HG03103 (cell line): ENCODE results near the gene CLDN15.
"Not testable (repeated sequence)": the region's sequence is repeated elsewhere in the genome, so short reads cannot be mapped to it uniquely, and the experiment has no call there.

Experiments used
- ATAC-seq: cut with Tn5 transposase; IDR thresholded peaks from one replicate; pipeline ENCODE4 v1.9.1; 2021; ENCODE audit warnings: low read depth; ENCODE audit not compliant: unreplicated experiment

CLDN15 gene

DNA sequence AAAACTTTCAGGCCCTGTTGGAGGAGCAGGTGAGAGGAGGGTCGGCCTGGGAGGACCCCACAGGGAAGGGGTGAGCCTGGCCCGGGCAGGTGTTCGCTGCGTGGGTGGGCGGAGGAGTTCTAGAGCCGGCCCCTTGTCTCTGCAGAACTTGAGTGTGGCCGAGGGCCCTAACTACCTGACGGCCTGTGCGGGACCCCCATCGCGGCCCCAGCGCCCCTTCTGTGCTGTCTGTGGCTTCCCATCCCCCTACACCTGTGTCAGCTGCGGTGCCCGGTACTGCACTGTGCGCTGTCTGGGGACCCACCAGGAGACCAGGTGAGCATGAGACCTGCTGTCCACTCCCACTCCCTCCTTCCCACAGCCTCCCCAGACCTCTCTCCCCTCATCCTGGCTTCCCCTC lies 14.1 kb downstream of the CLDN15 start:
- ATAC-seq = no peak

GRCh38 chr7:101222275-101222830 lies 15.2 kb downstream of the CLDN15 start:
- no peak for ATAC-seq

GRCh38 chr7:101220295-101220694 lies 17.3 kb downstream of the CLDN15 start:
- ATAC-seq = no peak

DNA sequence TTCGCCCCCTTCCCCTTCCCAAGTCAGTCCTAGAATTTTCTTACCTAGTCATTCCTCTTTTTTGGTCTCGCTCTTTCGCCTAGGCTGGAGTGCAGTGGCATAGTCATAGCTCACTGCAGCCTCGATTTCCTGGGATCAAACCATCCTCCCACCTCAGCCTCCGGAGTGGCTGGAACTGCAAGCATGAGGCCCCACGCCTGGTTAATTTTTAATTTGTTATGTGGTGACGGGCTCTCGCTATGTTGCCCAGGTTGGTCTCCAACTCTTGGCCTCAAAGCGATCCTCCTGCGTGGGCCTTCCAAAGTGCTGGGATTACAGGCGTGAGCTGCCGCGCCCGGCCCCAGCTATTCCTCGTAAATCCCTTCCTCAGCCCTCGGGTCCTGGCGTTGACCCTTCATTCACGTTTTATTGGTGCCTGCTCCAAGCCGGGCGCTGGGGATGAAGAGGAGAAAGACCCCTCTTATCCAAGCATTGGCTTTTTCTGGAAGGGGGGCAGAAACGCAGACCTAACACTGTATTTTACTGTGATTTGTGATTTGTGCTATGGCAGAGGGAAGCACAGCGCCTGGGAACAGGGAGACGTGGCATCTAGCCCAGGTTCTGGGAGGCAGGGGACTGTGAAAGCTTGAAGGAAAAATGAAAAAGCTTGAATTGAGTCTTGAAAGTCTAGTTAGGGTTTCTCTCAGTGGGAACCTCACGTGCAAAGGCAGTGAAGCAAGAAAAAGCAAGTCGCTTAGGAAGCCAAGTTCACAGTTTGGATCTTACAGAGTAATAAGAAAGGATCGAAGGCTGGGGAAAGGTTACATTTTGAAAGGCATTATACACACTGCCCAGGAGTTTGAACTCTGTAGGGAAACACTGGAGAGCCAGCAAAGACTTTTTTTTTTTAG lies 19.1 kb downstream of the CLDN15 start:
- no peak for ATAC-seq

DNA sequence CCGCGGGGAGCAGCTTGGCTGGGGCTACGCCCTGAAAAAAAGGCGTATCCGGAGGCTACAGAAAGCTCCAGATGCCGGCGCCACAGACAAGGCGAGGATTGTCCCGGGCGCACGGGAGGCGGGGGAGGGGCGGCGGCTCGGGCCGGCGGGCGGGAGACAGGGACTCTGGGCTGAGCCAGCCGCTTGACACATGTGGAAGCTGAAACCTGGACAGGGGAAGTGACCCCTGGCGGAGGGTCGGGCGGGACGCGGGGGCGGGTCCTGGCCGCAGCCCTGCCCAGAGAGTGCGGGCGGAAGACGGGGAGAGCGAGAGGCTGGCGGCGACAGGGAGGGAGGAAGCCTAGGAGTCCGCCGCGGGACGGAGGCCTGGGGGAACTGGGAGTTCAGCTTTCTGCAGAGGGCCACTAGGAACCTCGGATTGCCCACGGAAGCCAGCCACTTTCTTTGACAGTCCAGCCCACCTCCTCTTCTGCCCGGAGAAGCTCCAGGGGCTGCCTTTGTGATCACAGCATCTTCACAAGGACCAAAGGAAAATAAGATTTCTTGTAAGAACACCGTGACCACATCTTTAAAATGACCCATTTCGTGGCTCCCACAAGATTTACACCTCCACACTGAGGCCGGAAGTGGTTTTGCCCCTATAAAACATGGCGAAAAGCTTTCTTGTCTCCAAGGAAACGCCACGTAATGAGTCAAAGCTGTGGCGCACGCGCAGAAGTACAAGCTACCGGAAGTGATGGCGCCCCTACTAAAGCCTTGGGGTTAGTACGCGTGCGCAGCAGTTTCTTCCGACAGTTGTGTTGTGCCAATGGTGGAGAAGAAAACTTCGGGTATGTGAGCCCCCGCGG lies 20.0 kb downstream of the CLDN15 start, which contains the start of the genes PLOD3 and ZNHIT1:
TSS of gene PLOD3 (minus strand) at position 194 of the 848 bp plus-strand sequence. CDS start 307 bp downstream, outside the sequence.
TSS of gene ZNHIT1 (plus strand) at position 778 of the 848 bp plus-strand sequence. CDS start at position 809, 31 bp downstream.
- ATAC-seq = peak; percentile 62

GRCh38 chr7:101216860-101217387 lies 20.7 kb downstream of the CLDN15 start:
- peak; percentile 7 for ATAC-seq

- no peak for ATAC-seq
Observed at GRCh38 chr7:101216001-101216859, 21.4 kb downstream of the CLDN15 start.

- ATAC-seq = no peak
Observed at GRCh38 chr7:101212014-101212413, 25.6 kb downstream of the CLDN15 start.

DNA sequence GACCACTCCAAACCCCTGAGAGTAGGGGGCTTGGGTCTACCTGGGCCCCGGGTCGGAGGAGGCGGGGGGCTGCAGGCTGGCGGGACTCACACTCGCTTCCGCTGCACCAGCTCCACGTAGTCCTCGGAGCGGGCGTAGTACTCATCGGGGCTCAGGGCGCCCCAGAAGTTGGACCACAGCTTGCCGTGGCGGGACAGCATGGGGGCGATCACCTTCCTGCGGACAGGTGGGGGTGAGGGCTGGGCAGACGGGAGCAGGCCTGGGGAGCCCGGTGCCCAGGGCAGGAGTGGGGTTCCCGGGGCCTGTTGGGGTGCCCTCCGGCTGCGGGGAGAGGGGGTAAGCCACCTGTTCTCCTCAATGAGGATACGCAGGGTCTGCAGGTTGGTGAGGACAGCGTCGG lies 26.1 kb downstream of the CLDN15 start:
- no peak for ATAC-seq

GRCh38 chr7:101210143-101210542 lies 27.5 kb downstream of the CLDN15 start:
- ATAC-seq = no peak

DNA sequence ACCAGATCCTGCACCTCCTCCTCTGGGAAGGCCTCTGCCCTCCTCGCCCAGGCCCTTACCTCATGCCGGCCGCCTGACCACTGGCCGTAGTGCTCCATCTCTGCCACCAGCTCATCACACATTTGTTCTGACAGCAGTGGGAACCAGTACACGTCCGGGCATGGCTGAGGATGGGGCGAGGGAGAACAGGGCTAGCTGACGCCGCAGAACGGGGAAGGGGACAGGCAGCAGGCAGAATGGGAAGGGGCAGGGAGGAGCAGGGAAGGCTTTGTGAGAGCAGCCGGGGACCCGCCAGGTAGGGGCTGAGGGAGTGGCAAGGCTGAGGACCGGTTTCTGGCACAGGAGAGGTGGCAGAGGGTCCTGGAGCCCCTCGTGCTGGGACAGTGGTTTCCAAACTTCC lies 28.8 kb downstream of the CLDN15 start:
- no peak for ATAC-seq

DNA sequence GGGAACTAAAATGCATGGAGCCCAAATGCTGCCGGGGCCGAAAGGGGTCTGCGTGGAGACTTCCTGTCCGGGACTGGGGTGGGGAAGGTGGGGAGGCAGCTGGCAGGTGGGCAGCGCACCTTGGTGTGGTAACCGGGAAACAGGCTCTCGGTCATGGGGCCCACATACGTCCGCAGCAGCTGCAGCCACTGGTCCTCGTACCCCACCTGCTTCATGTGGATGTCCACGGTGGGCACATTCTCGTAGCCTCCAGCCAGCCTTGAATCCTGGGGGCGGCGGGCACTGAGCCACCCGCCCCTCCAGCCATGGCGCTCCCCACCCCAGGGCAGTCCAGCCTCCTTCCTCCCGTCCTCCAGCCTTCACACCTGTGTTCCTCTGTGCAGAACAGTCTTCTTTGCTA lies 30.1 kb downstream of the CLDN15 start:
- no peak for ATAC-seq

- no peak for ATAC-seq
Observed at GRCh38 chr7:101206665-101207042, 30.9 kb downstream of the CLDN15 start.

GRCh38 chr7:101205901-101206664 lies 31.5 kb downstream of the CLDN15 start:
- ATAC-seq = no peak

- ATAC-seq = not testable (repeated sequence)
Observed at GRCh38 chr7:101203740-101204738, 33.6 kb downstream of the CLDN15 start.

GRCh38 chr7:101202603-101202918 lies 35.0 kb downstream of the CLDN15 start:
- no peak for ATAC-seq

GRCh38 chr7:101201695-101202602 lies 35.7 kb downstream of the CLDN15 start:
- no peak for ATAC-seq
